ENCODE measurements around the gene THRB.

Gene THRB

DNA sequence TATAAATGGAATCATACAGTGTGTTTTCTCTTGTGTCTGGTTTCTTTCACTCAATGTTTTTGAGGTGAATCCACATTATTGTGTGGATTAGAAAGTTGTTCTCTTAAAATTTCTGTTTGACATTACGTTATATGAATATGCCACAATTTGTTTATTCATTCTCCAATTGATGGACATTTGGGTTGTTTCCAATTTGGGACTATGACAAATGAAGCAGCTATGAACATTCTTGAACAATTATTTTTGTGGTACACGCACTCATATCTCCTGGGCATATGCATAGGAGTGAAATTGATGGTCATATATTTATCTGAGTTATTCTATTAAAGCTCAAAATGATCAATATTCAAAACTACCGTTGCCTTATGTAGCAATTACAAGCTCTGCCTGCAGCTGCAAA is 5.3 kb upstream of the THRB start:
- no peak overlapping the region for H3K9ac ChIP-seq (ENCODE audit: low read length)
- peaks cover 13% of the 10 kb centered on the region for H3K27me3 ChIP-seq (ENCODE audit: control insufficient read depth, insufficient read depth, low read length)
- H3K9me3 ChIP-seq (ENCODE audit: control insufficient read depth, insufficient read depth, low read depth, low read length): no peaks in the 10 kb centered on the region
- no peaks in the 10 kb centered on the region for H3K36me3 ChIP-seq (ENCODE audit: control insufficient read depth, insufficient read depth, low read length)
- H3K27ac ChIP-seq (ENCODE audit: low read depth, low read length): no peak overlapping the region
- no peak overlapping the region for H3K4me3 ChIP-seq (ENCODE audit: low read depth, low read length)
- peaks cover 32% of the 10 kb centered on the region for H3K4me1 ChIP-seq (ENCODE audit: control insufficient read depth, insufficient read depth, low read length)

DNA sequence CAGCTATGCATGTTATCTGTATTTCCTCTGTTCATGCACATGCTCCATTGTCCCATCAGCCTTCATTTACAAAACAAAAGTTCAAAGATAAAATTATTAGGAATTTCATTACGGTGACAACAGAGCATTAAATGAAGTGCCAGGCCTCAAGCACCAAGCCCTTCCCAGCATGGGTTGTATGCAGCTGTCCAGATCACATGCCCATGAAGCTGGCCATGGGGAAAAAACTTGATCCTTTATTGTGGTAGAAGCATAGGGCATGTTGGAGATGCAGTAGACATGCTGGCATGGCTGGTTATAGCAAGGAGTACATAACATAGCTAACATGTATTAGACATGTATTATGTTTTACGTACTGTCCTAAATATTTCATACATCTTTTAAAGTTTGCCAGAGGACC is 4.1 kb upstream of the THRB start:
- Histone ChIP-seq H3K36me3 (ENCODE audit: control insufficient read depth, insufficient read depth, low read length) (no peaks in the 10 kb centered on the region), H3K4me1 (ENCODE audit: control insufficient read depth, insufficient read depth, low read length) (peaks cover 33% of the 10 kb centered on the region), H3K9me3 (ENCODE audit: control insufficient read depth, insufficient read depth, low read depth, low read length) (no peaks in the 10 kb centered on the region), H3K9ac (ENCODE audit: low read length) (no peak overlapping the region), H3K4me3 (ENCODE audit: low read depth, low read length) (no peak overlapping the region), H3K27me3 (ENCODE audit: control insufficient read depth, insufficient read depth, low read length) (peaks cover 19% of the 10 kb centered on the region), H3K27ac (ENCODE audit: low read depth, low read length) (no peak overlapping the region)

DNA sequence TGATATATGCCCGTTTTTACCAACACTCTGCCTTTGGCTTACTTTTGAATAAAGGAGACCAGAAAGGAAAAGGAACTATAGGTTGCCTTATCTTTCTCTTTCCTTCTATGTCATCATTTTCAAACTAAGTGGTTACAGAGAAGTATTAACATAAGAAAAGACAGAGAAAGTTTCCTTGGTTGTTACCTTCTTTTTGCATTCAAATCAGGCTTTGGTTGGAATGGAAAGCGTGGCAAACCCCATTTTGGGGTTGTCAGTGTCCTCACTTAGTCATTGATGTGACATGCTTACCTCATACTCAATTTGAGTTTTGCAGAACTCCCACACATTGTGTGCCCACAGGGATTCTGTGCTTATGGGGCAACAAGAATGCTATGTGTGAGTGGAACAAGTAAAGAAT is 3.7 kb upstream of the THRB start:
- Histone ChIP-seq H3K36me3 (ENCODE audit: control insufficient read depth, insufficient read depth, low read length) (no peaks in the 10 kb centered on the region), H3K9me3 (ENCODE audit: control insufficient read depth, insufficient read depth, low read depth, low read length) (no peaks in the 10 kb centered on the region), H3K9ac (ENCODE audit: low read length) (no peak overlapping the region), H3K27ac (ENCODE audit: low read depth, low read length) (no peak overlapping the region), H3K27me3 (ENCODE audit: control insufficient read depth, insufficient read depth, low read length) (peaks cover 23% of the 10 kb centered on the region), H3K4me3 (ENCODE audit: low read depth, low read length) (no peak overlapping the region), H3K4me1 (ENCODE audit: control insufficient read depth, insufficient read depth, low read length) (peaks cover 35% of the 10 kb centered on the region)

DNA sequence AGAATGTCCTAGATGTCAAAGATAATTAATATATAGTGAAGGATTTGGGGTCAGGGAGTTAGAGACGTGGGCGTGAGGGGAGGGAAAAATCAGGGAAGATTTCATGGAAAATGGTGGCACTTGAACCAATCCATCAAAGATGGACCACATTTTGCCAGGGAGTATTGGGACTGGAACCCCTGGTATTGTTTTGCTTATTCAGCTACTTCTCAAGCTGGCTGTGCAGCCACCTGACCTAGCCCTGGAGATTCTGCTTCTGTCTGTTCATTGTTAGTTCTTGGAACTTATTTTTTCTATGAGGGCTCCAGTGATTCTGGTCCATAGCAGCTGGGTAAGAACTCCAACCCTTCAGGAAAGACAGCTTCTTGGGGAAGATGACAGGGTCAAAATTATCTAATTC is 3.3 kb upstream of the THRB start:
- Histone ChIP-seq H3K4me1 (ENCODE audit: control insufficient read depth, insufficient read depth, low read length) (peaks cover 39% of the 10 kb centered on the region), H3K9ac (ENCODE audit: low read length) (no peak overlapping the region), H3K4me3 (ENCODE audit: low read depth, low read length) (no peak overlapping the region), H3K27ac (ENCODE audit: low read depth, low read length) (no peak overlapping the region), H3K27me3 (ENCODE audit: control insufficient read depth, insufficient read depth, low read length) (peaks cover 27% of the 10 kb centered on the region), H3K36me3 (ENCODE audit: control insufficient read depth, insufficient read depth, low read length) (no peaks in the 10 kb centered on the region), H3K9me3 (ENCODE audit: control insufficient read depth, insufficient read depth, low read depth, low read length) (no peaks in the 10 kb centered on the region)

DNA sequence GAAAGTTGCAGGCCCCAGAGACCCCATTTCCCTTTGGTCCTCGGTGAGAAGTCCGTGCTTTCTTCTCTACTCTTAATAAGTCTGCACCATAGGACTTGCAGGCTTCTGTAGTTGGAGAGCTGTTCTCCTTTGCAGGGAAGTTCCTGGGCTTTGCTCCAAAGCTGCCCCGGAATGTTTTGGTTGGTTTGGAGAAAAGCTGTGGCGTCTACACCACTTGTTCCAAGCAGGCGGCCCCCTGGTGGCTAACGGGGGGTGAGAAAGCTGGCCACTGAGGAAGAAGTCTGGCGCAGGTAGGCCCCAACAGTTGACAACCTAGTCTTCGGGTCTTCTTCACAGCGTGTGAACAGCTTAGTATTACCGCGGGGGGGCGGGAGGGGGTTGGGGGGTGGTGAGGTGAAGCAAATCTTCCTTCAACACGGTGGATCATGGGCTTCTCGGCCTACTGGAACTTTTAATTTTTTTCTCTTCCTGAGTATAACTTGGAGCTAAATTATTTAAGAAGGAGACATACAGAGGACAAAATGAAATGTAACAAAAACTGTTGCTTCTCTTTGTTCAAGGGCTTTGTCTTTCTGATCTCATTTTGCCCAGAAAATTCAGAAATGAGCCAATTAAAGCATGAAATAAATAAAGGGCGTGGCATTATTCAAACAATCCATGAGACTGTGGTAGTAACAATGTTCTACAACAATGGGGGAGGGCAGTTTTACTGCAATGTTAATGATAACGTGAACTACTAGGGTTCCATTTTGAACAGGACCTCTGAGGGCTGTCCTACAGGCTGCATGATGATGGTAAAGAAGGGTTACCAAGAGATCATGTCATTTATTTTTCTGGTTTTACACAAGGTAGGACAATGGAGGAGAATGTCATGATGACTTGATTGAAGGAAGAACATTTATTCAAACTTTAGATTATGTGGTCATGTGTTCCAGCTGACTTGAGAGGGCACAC is 2.2 kb upstream of the THRB start:
- Histone ChIP-seq H3K4me1 (ENCODE audit: control insufficient read depth, insufficient read depth, low read length) (peaks cover 49% of the 10 kb centered on the region), H3K9me3 (ENCODE audit: control insufficient read depth, insufficient read depth, low read depth, low read length) (no peaks in the 10 kb centered on the region), H3K9ac (ENCODE audit: low read length) (no peak overlapping the region), H3K36me3 (ENCODE audit: control insufficient read depth, insufficient read depth, low read length) (no peaks in the 10 kb centered on the region), H3K4me3 (ENCODE audit: low read depth, low read length) (peak overlapping the region; percentile 88; the same call in 1 of the 2 replicates), H3K27me3 (ENCODE audit: control insufficient read depth, insufficient read depth, low read length) (peaks cover 39% of the 10 kb centered on the region), H3K27ac (ENCODE audit: low read depth, low read length) (no peak overlapping the region)

DNA sequence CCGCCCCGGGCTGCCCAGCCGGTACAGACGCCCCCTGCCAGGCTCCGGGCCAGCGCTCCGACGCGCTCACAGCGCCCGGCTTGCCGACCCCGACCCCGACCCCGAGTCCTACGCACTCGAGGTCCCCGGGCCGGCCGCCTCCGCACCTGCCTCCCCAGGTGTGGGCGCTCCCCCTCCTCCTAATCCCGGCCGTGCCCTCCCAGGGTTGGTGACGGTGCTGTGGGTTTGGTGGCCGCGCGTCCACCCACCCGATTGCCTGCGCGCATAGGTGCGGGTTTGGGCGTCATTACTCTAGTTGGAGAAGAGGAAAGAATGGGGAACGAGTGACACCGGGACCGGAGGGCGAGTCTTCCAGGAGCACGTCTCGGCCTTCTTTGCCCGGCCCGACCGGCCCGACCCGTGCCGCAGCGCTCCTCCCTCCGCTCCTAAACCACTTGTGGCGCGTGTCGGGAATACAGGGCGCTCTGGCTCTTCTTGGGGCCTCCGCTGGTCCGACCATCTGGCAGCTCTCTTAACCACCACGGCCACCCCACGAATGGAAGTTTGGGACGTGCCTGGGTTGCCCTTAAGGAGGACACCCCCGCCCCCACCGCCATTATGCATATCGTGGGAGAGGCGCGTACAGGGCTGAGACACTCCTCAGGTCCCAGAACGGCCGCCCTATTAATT is 810 bp upstream of the THRB start:
- H3K36me3 ChIP-seq (ENCODE audit: control insufficient read depth, insufficient read depth, low read length): no peaks in the 10 kb centered on the region
- H3K9ac ChIP-seq (ENCODE audit: low read length): peak overlapping the region; percentile 75
- peaks cover 49% of the 10 kb centered on the region for H3K4me1 ChIP-seq (ENCODE audit: control insufficient read depth, insufficient read depth, low read length)
- no peaks in the 10 kb centered on the region for H3K9me3 ChIP-seq (ENCODE audit: control insufficient read depth, insufficient read depth, low read depth, low read length)
- peaks cover 44% of the 10 kb centered on the region for H3K27me3 ChIP-seq (ENCODE audit: control insufficient read depth, insufficient read depth, low read length)
- no peak overlapping the region for H3K27ac ChIP-seq (ENCODE audit: low read depth, low read length)
- H3K4me3 ChIP-seq (ENCODE audit: low read depth, low read length): peak overlapping the region; percentile 88

DNA sequence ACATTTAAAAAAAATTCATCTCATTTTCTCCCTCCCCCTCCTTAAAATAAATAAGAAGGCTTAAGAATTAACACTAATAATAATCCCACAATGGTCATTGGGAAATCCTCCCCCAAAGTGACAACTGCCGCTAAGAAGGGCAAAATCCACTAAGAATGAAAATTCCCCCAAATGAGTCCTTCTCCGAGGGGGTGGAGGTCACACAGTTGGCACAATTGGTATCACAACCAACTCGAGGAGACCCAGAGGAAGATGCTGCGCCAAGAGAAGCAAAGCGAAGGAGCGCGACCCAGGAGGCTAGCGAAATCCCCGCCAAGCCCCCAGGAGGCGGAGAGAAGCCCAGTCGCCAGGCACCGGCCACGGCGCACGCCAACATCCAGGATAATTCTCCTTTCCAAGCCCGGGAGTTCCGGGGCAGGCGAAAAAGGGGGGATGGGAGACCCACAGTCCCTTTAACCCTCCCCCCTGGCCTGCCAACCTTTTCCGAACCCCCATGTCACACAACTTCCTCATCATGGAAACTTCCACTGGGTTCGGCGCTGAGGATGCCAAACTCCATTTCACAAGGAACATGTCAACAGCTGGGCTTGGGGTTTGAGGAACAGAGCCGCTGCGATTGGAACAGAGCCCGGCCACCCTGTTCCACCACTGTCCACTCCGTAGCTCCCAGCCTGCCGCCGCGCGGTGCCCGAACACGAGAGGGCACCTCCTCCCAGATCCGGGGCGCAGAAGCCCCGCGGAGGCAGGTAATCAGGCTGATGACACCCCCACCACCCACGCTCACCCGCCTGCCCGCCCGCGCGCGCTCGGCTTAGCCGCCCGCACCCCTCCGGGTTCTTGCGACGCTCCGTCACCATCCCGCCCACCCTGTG is 668 bp downstream of the THRB start:
- Histone ChIP-seq H3K27ac (ENCODE audit: low read depth, low read length) (no peak overlapping the region), H3K4me3 (ENCODE audit: low read depth, low read length) (peak overlapping the region; percentile 88)

DNA sequence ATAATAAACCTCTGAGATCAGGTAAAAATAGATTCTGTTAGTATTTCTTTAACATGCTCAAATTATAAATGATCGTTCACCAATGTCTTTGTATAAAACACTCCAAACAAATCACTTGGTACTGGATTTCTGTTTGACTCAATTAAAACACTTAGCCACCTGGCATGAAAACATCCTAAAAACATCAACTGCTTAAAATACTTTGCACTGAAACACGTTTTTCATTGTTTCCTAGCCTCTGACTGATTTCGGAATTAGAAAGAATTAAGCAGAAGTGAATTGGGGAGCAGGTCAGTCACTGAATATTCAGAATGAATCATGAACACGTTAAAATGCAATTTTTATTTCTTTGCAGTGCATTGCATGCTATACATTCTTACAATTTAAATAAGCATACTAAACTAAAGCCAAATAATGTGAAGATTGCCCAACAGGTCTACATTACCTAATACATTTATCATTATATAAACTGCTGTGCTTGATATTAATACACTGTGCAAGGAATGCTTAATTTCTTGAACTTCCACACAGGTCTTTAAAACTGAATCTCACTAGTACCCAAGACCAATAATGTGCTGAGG is 1.6 kb downstream of the THRB start:
- no peak overlapping the region for H3K9ac ChIP-seq (ENCODE audit: low read length)
- H3K4me1 ChIP-seq (ENCODE audit: control insufficient read depth, insufficient read depth, low read length): peaks cover 36% of the 10 kb centered on the region
- no peaks in the 10 kb centered on the region for H3K36me3 ChIP-seq (ENCODE audit: control insufficient read depth, insufficient read depth, low read length)
- H3K27ac ChIP-seq (ENCODE audit: low read depth, low read length): no peak overlapping the region
- no peaks in the 10 kb centered on the region for H3K9me3 ChIP-seq (ENCODE audit: control insufficient read depth, insufficient read depth, low read depth, low read length)
- peak overlapping the region; percentile 88 for H3K4me3 ChIP-seq (ENCODE audit: low read depth, low read length)
- peaks cover 44% of the 10 kb centered on the region for H3K27me3 ChIP-seq (ENCODE audit: control insufficient read depth, insufficient read depth, low read length)

More for the DNA sequence above, 668 bp downstream of the THRB start:
- H3K27me3 ChIP-seq (ENCODE audit: control insufficient read depth, insufficient read depth, low read length): peaks cover 44% of the 10 kb centered on the region
- H3K4me1 ChIP-seq (ENCODE audit: control insufficient read depth, insufficient read depth, low read length): peaks cover 44% of the 10 kb centered on the region
- no peaks in the 10 kb centered on the region for H3K9me3 ChIP-seq (ENCODE audit: control insufficient read depth, insufficient read depth, low read depth, low read length)
- peak overlapping the region; percentile 62 for H3K9ac ChIP-seq (ENCODE audit: low read length)
- no peaks in the 10 kb centered on the region for H3K36me3 ChIP-seq (ENCODE audit: control insufficient read depth, insufficient read depth, low read length)

DNA sequence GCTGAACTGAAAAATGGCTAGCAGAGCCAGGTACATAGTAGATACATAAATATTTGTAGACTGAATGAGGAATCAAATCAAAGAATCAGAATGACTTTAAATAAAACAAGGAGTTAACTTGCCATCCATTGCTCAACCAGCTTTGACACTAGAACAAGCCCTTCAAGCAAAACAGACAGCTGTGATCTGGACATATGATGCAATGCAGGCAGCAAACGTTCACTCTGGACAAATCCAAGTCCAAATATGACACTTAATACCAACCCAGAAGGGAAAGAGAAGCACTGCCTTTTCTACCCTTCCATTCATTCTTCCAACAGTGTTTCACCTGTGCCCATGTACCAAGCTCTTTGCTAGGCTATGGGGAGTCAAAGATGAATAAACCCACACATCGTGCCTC is 4.5 kb downstream of the THRB start:
- peaks cover 17% of the 10 kb centered on the region; the same call in 1 of the 2 replicates for H3K4me1 ChIP-seq (ENCODE audit: control insufficient read depth, insufficient read depth, low read length)

More for the DNA sequence above, 4.5 kb downstream of the THRB start:
- Histone ChIP-seq H3K9ac (ENCODE audit: low read length) (no peak overlapping the region), H3K27me3 (ENCODE audit: control insufficient read depth, insufficient read depth, low read length) (peaks cover 31% of the 10 kb centered on the region), H3K27ac (ENCODE audit: low read depth, low read length) (no peak overlapping the region), H3K9me3 (ENCODE audit: control insufficient read depth, insufficient read depth, low read depth, low read length) (no peaks in the 10 kb centered on the region), H3K4me3 (ENCODE audit: low read depth, low read length) (no peak overlapping the region), H3K36me3 (ENCODE audit: control insufficient read depth, insufficient read depth, low read length) (no peaks in the 10 kb centered on the region)

All from HUES6 (cell line).